ENCODE results near the gene NFIA. TPM values are rescaled to one million over a fixed set of nuclear protein-coding genes. Genes with fewer than 3 reads are reported as not detected.

Gene NFIA
- total RNA-seq, 1 experiment from 2014 or later = 20.9 TPM

DNA sequence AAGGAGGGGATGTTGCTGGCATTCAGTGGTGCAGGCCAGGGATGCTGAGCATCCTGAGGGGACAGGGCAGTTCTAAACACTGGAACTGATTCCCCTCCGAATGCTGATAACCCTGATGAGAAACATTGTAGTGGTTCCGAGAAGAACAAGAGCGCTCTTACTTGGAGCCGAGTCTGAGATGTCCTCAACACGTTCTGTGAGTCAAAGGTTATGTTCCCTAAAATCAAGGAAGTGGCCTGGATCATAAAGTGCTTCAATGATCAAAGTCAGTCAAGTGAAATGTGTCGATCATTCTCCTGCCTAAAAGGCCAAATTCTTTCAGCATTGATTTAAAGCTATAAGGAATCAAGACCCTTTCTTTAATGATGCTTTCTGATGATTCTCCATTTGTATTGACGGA, 234.1 kb downstream of the NFIA start:
- Histone ChIP-seq H3K36me3 (ENCODE audit: control insufficient read depth, insufficient read depth, low read length) (no peaks in the 10 kb centered on the region), H3K27me3 (ENCODE audit: control insufficient read depth, insufficient read depth, low read length) (no peaks in the 10 kb centered on the region), H3K9me3 (ENCODE audit: control insufficient read depth, insufficient read depth, low read depth, low read length) (no peaks in the 10 kb centered on the region), H3K4me3 (ENCODE audit: low read depth in 2 of 2, low read length in 2 of 2) (no peak overlapping the region), H3K4me1 (ENCODE audit: control insufficient read depth, insufficient read depth, low read length) (no peaks in the 10 kb centered on the region), H3K27ac (ENCODE audit: low read length) (no peak overlapping the region)
- no peak for DNase-seq (ENCODE audit: low read depth, low spot score)
- intact Hi-C loops (cut with micrococcal nuclease; ENCODE audit: unreplicated experiment) (no loop called here), in situ Hi-C loops (cut with HindIII; ENCODE audit: low pct_unique_long_range_greater_than_20kb, low sequenced_read_pairs) (no loop called here)
- no TSS peak for BruUV-seq (replicated peaks)
- no peak for ATAC-seq
- POLR2A ChIA-PET = no interaction called here
- CTCF ChIA-PET = no interaction called here
- TF ChIP-seq TCF7L2 (IDR thresholded peaks at IDR 0.05; ENCODE audit: low read depth, low read length) = no peak

DNA sequence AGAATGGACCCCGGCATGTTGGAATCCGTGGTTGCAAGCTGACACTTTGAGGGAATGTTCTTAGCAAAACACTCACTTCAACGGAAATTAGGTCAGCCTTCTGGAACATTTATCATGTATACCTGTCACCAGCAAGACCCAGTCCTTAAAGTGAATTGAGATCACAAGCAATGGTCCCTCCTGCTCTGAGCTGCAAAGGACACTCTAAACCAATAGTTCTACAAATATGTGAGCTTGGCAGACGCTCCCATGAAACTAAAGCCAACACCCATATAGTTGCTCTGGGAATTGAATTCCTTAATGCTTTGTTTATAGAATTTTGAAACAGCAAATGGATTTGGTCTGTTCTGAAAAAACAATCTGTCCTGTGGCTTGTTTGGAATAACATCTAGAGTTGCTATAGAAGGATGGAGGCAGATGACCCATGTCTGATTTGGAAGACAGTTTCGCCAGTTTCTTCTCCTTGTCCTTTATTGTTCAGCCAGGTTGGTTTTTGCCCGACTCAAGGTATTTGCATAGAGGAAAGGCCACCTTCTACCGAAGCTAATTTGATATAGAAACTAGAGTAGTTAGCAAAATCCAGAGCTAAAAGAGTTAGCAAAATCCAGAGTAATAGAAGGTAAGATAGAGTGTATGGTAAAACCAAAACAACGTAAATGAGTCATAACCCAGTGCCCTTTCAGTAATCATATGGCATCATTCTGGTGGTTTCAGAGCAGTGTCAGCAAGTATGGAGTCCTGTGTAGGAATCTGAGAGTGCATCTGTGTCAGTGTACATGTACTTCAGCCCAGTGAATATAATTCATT, 236.2 kb downstream of the NFIA start:
- POLR2A ChIA-PET = no interaction called here
- CTCF ChIA-PET = no interaction called here
- intact Hi-C loops (cut with micrococcal nuclease; ENCODE audit: unreplicated experiment) (no loop called here), in situ Hi-C loops (cut with HindIII; ENCODE audit: low pct_unique_long_range_greater_than_20kb, low sequenced_read_pairs) (no loop called here)
- Histone ChIP-seq H3K4me1 (ENCODE audit: control insufficient read depth, insufficient read depth, low read length) (peaks cover 3% of the 10 kb centered on the region; the same call in 1 of the 2 replicates), H3K27me3 (ENCODE audit: control insufficient read depth, insufficient read depth, low read length) (no peaks in the 10 kb centered on the region), H3K4me3 (ENCODE audit: low read depth in 2 of 2, low read length in 2 of 2) (no peak overlapping the region), H3K36me3 (ENCODE audit: control insufficient read depth, insufficient read depth, low read length) (no peaks in the 10 kb centered on the region), H3K27ac (ENCODE audit: low read length) (no peak overlapping the region), H3K9me3 (ENCODE audit: control insufficient read depth, insufficient read depth, low read depth, low read length) (no peaks in the 10 kb centered on the region)
- BruUV-seq (replicated peaks) = no TSS peak
- TF ChIP-seq, protein P1, sequence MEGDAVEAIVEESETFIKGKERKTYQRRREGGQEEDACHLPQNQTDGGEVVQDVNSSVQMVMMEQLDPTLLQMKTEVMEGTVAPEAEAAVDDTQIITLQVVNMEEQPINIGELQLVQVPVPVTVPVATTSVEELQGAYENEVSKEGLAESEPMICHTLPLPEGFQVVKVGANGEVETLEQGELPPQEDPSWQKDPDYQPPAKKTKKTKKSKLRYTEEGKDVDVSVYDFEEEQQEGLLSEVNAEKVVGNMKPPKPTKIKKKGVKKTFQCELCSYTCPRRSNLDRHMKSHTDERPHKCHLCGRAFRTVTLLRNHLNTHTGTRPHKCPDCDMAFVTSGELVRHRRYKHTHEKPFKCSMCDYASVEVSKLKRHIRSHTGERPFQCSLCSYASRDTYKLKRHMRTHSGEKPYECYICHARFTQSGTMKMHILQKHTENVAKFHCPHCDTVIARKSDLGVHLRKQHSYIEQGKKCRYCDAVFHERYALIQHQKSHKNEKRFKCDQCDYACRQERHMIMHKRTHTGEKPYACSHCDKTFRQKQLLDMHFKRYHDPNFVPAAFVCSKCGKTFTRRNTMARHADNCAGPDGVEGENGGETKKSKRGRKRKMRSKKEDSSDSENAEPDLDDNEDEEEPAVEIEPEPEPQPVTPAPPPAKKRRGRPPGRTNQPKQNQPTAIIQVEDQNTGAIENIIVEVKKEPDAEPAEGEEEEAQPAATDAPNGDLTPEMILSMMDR (IDR thresholded peaks at IDR 0.05) = no peak
- TF ChIP-seq TCF7L2 (IDR thresholded peaks at IDR 0.05; ENCODE audit: low read depth, low read length) (no peak), POLR2AphosphoS5 (IDR thresholded peaks at IDR 0.05; ENCODE audit: low read depth, low read length) (no peak)
- DNase-seq (ENCODE audit: low read depth, low spot score) (no peak), ATAC-seq (no peak)

DNA sequence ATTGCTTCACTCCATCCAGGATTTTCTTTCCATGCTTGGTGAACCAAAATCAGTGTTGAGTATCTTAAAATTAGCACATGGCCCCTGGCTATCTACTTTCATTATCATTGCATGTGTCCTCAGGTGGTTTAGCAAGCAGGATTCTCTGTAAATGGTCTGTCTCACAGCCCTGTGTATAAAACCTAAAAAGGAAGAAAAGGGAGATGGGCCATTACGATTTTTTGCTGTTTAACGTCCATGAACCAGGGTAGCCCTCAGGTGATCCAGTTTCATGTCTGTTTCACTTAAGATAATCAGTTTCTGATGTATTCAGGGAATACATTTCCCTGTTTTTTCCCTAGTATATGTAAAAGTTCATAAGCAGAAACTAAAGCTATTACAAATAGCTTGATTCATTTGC, 238.2 kb downstream of the NFIA start:
- peaks cover 3% of the 10 kb centered on the region; the same call in 1 of the 2 replicates for H3K4me1 ChIP-seq (ENCODE audit: control insufficient read depth, insufficient read depth, low read length)
- no peak overlapping the region for H3K4me3 ChIP-seq (ENCODE audit: low read depth in 2 of 2, low read length in 2 of 2)
- BruUV-seq (replicated peaks) = no TSS peak
- TF ChIP-seq TCF7L2 (IDR thresholded peaks at IDR 0.05; ENCODE audit: low read depth, low read length) (no peak), POLR2AphosphoS5 (IDR thresholded peaks at IDR 0.05; ENCODE audit: low read depth, low read length) (no peak), SIN3A (IDR thresholded peaks at IDR 0.05; ENCODE audit: borderline replicate concordance, insufficient read depth, low read depth, low read length) (no peak)
- TF ChIP-seq, protein P2, sequence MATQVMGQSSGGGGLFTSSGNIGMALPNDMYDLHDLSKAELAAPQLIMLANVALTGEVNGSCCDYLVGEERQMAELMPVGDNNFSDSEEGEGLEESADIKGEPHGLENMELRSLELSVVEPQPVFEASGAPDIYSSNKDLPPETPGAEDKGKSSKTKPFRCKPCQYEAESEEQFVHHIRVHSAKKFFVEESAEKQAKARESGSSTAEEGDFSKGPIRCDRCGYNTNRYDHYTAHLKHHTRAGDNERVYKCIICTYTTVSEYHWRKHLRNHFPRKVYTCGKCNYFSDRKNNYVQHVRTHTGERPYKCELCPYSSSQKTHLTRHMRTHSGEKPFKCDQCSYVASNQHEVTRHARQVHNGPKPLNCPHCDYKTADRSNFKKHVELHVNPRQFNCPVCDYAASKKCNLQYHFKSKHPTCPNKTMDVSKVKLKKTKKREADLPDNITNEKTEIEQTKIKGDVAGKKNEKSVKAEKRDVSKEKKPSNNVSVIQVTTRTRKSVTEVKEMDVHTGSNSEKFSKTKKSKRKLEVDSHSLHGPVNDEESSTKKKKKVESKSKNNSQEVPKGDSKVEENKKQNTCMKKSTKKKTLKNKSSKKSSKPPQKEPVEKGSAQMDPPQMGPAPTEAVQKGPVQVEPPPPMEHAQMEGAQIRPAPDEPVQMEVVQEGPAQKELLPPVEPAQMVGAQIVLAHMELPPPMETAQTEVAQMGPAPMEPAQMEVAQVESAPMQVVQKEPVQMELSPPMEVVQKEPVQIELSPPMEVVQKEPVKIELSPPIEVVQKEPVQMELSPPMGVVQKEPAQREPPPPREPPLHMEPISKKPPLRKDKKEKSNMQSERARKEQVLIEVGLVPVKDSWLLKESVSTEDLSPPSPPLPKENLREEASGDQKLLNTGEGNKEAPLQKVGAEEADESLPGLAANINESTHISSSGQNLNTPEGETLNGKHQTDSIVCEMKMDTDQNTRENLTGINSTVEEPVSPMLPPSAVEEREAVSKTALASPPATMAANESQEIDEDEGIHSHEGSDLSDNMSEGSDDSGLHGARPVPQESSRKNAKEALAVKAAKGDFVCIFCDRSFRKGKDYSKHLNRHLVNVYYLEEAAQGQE (IDR thresholded peaks at IDR 0.05; ENCODE audit: insufficient read depth in 1 of 2, low read depth in 2 of 2, low read length in 1 of 2) = no peak
- TF ChIP-seq, protein P1 (IDR thresholded peaks at IDR 0.05) = no peak
- CTCF ChIA-PET = no interaction called here
- no peaks in the 10 kb centered on the region for H3K9me3 ChIP-seq (ENCODE audit: control insufficient read depth, insufficient read depth, low read depth, low read length)
- intact Hi-C loops (cut with micrococcal nuclease; ENCODE audit: unreplicated experiment) = no loop called here
- in situ Hi-C loops (cut with HindIII; ENCODE audit: low pct_unique_long_range_greater_than_20kb, low sequenced_read_pairs) = no loop called here
- DNase-seq (ENCODE audit: low read depth, low spot score) (no peak), ATAC-seq (no peak)
- H3K36me3 ChIP-seq (ENCODE audit: control insufficient read depth, insufficient read depth, low read length) = no peaks in the 10 kb centered on the region
- POLR2A ChIA-PET = no interaction called here
- H3K27me3 ChIP-seq (ENCODE audit: control insufficient read depth, insufficient read depth, low read length) = no peaks in the 10 kb centered on the region
- no peak overlapping the region for H3K27ac ChIP-seq (ENCODE audit: low read length)

Measured in Panc1 (cell line).